A549 (cell line): ENCODE measurements around the gene THBS3.

ENCODE experiments used
- CEBPB ChIP-seq, 2 experiments: fragments of >200 bp in 1 of 2; sonication (Bioruptor Twin) in 1 of 2; formaldehyde crosslinking in 1 of 2; IDR thresholded peaks; 2 replicates each; pipeline ENCODE4 v1.6.1; 2012 to 2016
- CTCF ChIP-seq: fragments of >200 bp; sonication (Bioruptor Twin); formaldehyde crosslinking; IDR thresholded peaks from 3 replicates; pipeline ENCODE4 v1.5.1; 2016
- ELK1 ChIP-seq: fragments of 150-350 bp; IDR thresholded peaks from 2 replicates; pipeline ENCODE4 v1.6.1; 2014; ENCODE audit warnings: low read depth, mild to moderate bottlenecking, low read length
- JUN ChIP-seq, 2 experiments: fragments of >200 bp; sonication (Bioruptor Twin); formaldehyde crosslinking; IDR thresholded peaks; 2 replicates in 1 of 2; 3 replicates in 1 of 2; pipeline ENCODE4 v1.6.1; 2016 to 2017
- MAZ ChIP-seq: fragments of 150-350 bp; IDR thresholded peaks from 2 replicates; pipeline ENCODE4 v1.6.1; 2014; ENCODE audit warnings: antibody characterized with exemption, low read depth, low read length, borderline replicate concordance
- PHF8 ChIP-seq: fragments of 200-600 bp; sonication (generic); IDR thresholded peaks from 2 replicates; pipeline ENCODE4 v1.6.1; 2016; ENCODE audit warnings: low read depth, mild to moderate bottlenecking, antibody characterized with exemption, moderate library complexity, borderline replicate concordance
- POLR2A ChIP-seq: IDR thresholded peaks from 2 replicates; pipeline ENCODE4 v1.6.1; 2012; ENCODE audit warnings: mild to moderate bottlenecking, low read length
- POLR2AphosphoS2 ChIP-seq: conservative IDR thresholded peaks from 2 replicates; pipeline ENCODE4 v1.6.1; 2012; ENCODE audit warnings: low read length, improper control_type of control experiment, inconsistent platforms
- REST ChIP-seq: fragments of 200-600 bp; sonication (generic); IDR thresholded peaks from 2 replicates; pipeline ENCODE4 v1.6.1; 2016; ENCODE audit warnings: antibody characterized with exemption, mild to moderate bottlenecking, moderate library complexity
- SREBF2 ChIP-seq: fragments of 450-650 bp; IDR thresholded peaks from 2 replicates; pipeline ENCODE4 v1.6.1; 2014; ENCODE audit warnings: mild to moderate bottlenecking, moderate library complexity
- TF ChIP-seq, protein P1 (sequence below): fragments of >200 bp; sonication (Bioruptor Twin); formaldehyde crosslinking; IDR thresholded peaks from 2 replicates; pipeline ENCODE4 v1.6.1; 2016
- TF ChIP-seq, protein P2 (sequence below): fragments of 250-450 bp; sonication (Bioruptor Pico); IDR thresholded peaks from 2 replicates; pipeline ENCODE4 v1.5.0; 2021; ENCODE audit warnings: mild to moderate bottlenecking, moderate library complexity, borderline replicate concordance

- TF ChIP-seq CTCF (no peak), SREBF2 (no peak), POLR2AphosphoS2 (no peak), PHF8 (no peak), ELK1 (no peak), POLR2A (no peak), CEBPB (IDR thresholded peaks at IDR 0.05) (no peak), JUN (IDR thresholded peaks at IDR 0.05) (no peak), REST (no peak), MAZ (no peak)
- TF ChIP-seq, protein P1, sequence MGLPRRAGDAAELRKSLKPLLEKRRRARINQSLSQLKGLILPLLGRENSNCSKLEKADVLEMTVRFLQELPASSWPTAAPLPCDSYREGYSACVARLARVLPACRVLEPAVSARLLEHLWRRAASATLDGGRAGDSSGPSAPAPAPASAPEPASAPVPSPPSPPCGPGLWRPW, result no peak
- TF ChIP-seq, protein P2, sequence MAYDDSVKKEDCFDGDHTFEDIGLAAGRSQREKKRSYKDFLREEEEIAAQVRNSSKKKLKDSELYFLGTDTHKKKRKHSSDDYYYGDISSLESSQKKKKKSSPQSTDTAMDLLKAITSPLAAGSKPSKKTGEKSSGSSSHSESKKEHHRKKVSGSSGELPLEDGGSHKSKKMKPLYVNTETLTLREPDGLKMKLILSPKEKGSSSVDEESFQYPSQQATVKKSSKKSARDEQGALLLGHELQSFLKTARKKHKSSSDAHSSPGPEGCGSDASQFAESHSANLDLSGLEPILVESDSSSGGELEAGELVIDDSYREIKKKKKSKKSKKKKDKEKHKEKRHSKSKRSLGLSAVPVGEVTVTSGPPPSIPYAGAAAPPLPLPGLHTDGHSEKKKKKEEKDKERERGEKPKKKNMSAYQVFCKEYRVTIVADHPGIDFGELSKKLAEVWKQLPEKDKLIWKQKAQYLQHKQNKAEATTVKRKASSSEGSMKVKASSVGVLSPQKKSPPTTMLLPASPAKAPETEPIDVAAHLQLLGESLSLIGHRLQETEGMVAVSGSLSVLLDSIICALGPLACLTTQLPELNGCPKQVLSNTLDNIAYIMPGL (CRISPR knock-in tag), result no peak
Measured at GRCh38 chr1:155241841-155242264, 34.2 kb upstream of the THBS3 start.
